ENCODE results near the gene GTF3C1.

GTF3C1 gene

GRCh38 chr16:27591837-27592236, 42.1 kb upstream of the GTF3C1 start:
- no peaks in the 10 kb centered on the region for H3K27me3 ChIP-seq (ENCODE audit: low read depth, low read length)
- no peaks in the 10 kb centered on the region for H3K79me2 ChIP-seq (ENCODE audit: low read length)
- H3K9ac ChIP-seq (ENCODE audit: low read length) = no peak overlapping the region
- H3K27ac ChIP-seq (ENCODE audit: low read length) = no peak overlapping the region
- no peak overlapping the region for H3K4me3 ChIP-seq (ENCODE audit: low read length)
- H2AFZ ChIP-seq (ENCODE audit: low read depth, low read length) = no peak overlapping the region
- no peaks in the 10 kb centered on the region for H3K4me1 ChIP-seq (ENCODE audit: low read length)
- no peak overlapping the region for H3K4me2 ChIP-seq (ENCODE audit: low read length)
- no peaks in the 10 kb centered on the region for H3K9me3 ChIP-seq (ENCODE audit: insufficient read depth, low read length)
- TF ChIP-seq EZH2phosphoT487 (IDR thresholded peaks at IDR 0.05; ENCODE audit: low read depth) = no peak
- no peak for TF ChIP-seq CTCF (IDR thresholded peaks at IDR 0.05; ENCODE audit: low read depth, low read length)
- no peaks in the 10 kb centered on the region for H3K36me3 ChIP-seq (replicated peaks; ENCODE audit: low read depth, low read length)
- H4K20me1 ChIP-seq (ENCODE audit: insufficient read depth, low read length) = no peaks in the 10 kb centered on the region

- TF ChIP-seq EZH2phosphoT487 (IDR thresholded peaks at IDR 0.05; ENCODE audit: low read depth) (no peak), CTCF (IDR thresholded peaks at IDR 0.05; ENCODE audit: low read depth, low read length) (no peak)
- Histone ChIP-seq H4K20me1 (ENCODE audit: insufficient read depth, low read length) (no peaks in the 10 kb centered on the region), H3K36me3 (replicated peaks; ENCODE audit: low read depth, low read length) (no peaks in the 10 kb centered on the region), H3K4me2 (ENCODE audit: low read length) (no peak overlapping the region), H3K79me2 (ENCODE audit: low read length) (no peaks in the 10 kb centered on the region), H3K9me3 (ENCODE audit: insufficient read depth, low read length) (no peaks in the 10 kb centered on the region), H3K4me3 (ENCODE audit: low read length) (no peak overlapping the region), H3K9ac (ENCODE audit: low read length) (no peak overlapping the region), H3K4me1 (ENCODE audit: low read length) (no peaks in the 10 kb centered on the region), H2AFZ (ENCODE audit: low read depth, low read length) (no peak overlapping the region), H3K27me3 (ENCODE audit: low read depth, low read length) (no peaks in the 10 kb centered on the region), H3K27ac (ENCODE audit: low read length) (no peak overlapping the region)
Observed at GRCh38 chr16:27588057-27588456, 38.3 kb upstream of the GTF3C1 start.

GRCh38 chr16:27586711-27587110, 37.0 kb upstream of the GTF3C1 start:
- no peak overlapping the region for H3K9ac ChIP-seq (ENCODE audit: low read length)
- no peaks in the 10 kb centered on the region for H4K20me1 ChIP-seq (ENCODE audit: insufficient read depth, low read length)
- TF ChIP-seq EZH2phosphoT487 (IDR thresholded peaks at IDR 0.05; ENCODE audit: low read depth) = no peak
- no peak for TF ChIP-seq CTCF (IDR thresholded peaks at IDR 0.05; ENCODE audit: low read depth, low read length)
- H3K4me1 ChIP-seq (ENCODE audit: low read length) = no peaks in the 10 kb centered on the region
- no peak overlapping the region for H3K27ac ChIP-seq (ENCODE audit: low read length)
- H3K27me3 ChIP-seq (ENCODE audit: low read depth, low read length) = no peaks in the 10 kb centered on the region
- H3K4me2 ChIP-seq (ENCODE audit: low read length) = no peak overlapping the region
- no peaks in the 10 kb centered on the region for H3K79me2 ChIP-seq (ENCODE audit: low read length)
- no peaks in the 10 kb centered on the region for H3K36me3 ChIP-seq (replicated peaks; ENCODE audit: low read depth, low read length)
- H3K9me3 ChIP-seq (ENCODE audit: insufficient read depth, low read length) = no peaks in the 10 kb centered on the region
- no peak overlapping the region for H3K4me3 ChIP-seq (ENCODE audit: low read length)
- H2AFZ ChIP-seq (ENCODE audit: low read depth, low read length) = no peak overlapping the region

GRCh38 chr16:27585200-27585599, 35.5 kb upstream of the GTF3C1 start:
- Histone ChIP-seq H3K4me1 (ENCODE audit: low read length) (no peaks in the 10 kb centered on the region), H3K4me2 (ENCODE audit: low read length) (no peak overlapping the region), H3K36me3 (replicated peaks; ENCODE audit: low read depth, low read length) (no peaks in the 10 kb centered on the region), H3K4me3 (ENCODE audit: low read length) (no peak overlapping the region), H2AFZ (ENCODE audit: low read depth, low read length) (no peak overlapping the region), H3K79me2 (ENCODE audit: low read length) (no peaks in the 10 kb centered on the region), H3K27me3 (ENCODE audit: low read depth, low read length) (no peaks in the 10 kb centered on the region), H3K27ac (ENCODE audit: low read length) (no peak overlapping the region), H3K9me3 (ENCODE audit: insufficient read depth, low read length) (no peaks in the 10 kb centered on the region), H4K20me1 (ENCODE audit: insufficient read depth, low read length) (no peaks in the 10 kb centered on the region), H3K9ac (ENCODE audit: low read length) (no peak overlapping the region)
- TF ChIP-seq EZH2phosphoT487 (IDR thresholded peaks at IDR 0.05; ENCODE audit: low read depth) = no peak
- no peak for TF ChIP-seq CTCF (IDR thresholded peaks at IDR 0.05; ENCODE audit: low read depth, low read length)

Measured in OCI-LY3 (cell line).